ENCODE results near the gene TPRN. TPM values are rescaled to one million over a fixed set of nuclear protein-coding genes. Genes with fewer than 3 reads are reported as not detected.

TPRN gene
- total and polyA plus RNA-seq, 9 of the 15 experiments (the other 6 are each of a cell fraction or from before 2014, with no cell fraction given) = 0.31 to 31.9 (median 4.4) TPM

- FAIRE-seq (no peak), DNase-seq (ENCODE audit: extremely low read depth in 1 of 4, low spot score in 3 of 4) (no peak), ATAC-seq (no peak)
- CTCF ChIA-PET (ENCODE audit: low intra/inter-chr PET ratio) = no interaction called here
- BruUV-seq (replicated peaks) = no TSS peak
- H2AFZ ChIP-seq (ENCODE audit: low read depth, low read length) = no peak overlapping the region
- intact Hi-C loops (cut with micrococcal nuclease) = no loop called here
- H3K4me1 ChIP-seq (replicated peaks in 1 of 2; ENCODE audit: control insufficient read depth in 2 of 2, insufficient read depth in 2 of 2, low read length in 2 of 2) = peaks cover 18 to 95% of the 10 kb centered on the region in 2 experiments; a peak in 4 of 5 replicates
- no peak overlapping the region for H3K27ac ChIP-seq (ENCODE audit: extremely low read depth, low read depth, low read length)
- no peak overlapping the region for H3K4me2 ChIP-seq (ENCODE audit: insufficient read depth, low read length)
- H3K79me2 ChIP-seq (ENCODE audit: control insufficient read depth, insufficient read depth, low read length) = no peaks in the 10 kb centered on the region
- in situ Hi-C loops (cut with MboI) = no loop called here
- H3K9ac ChIP-seq (ENCODE audit: insufficient read depth in 1 of 2, low read depth in 2 of 2, low read length in 2 of 2) = no peak overlapping the region
- H3K27me3 ChIP-seq (ENCODE audit: control insufficient read depth in 2 of 2, insufficient read depth in 2 of 2, low read length in 2 of 2) = peaks cover 5 to 17% of the 10 kb centered on the region in 2 experiments; a peak in 4 of 5 replicates
- H3K4me3 ChIP-seq = no peak overlapping the region
- H3K36me3 ChIP-seq (ENCODE audit: control insufficient read depth, insufficient read depth, low read length) = no peaks in the 10 kb centered on the region
- POLR2A ChIA-PET = interaction anchor here (0.6 kb wide), 1 partner anchor 28 kb away, joined by 3 read pairs; no protein-coding TSS in a partner anchor
- no peaks in the 10 kb centered on the region for H3K9me3 ChIP-seq (replicated peaks; ENCODE audit: control insufficient read depth, insufficient read depth, low read depth, low read length)
- TF ChIP-seq E4F1 (CRISPR knock-in tag; IDR thresholded peaks at IDR 0.05; ENCODE audit: borderline replicate concordance) = no peak
- no peak for TF ChIP-seq DLX4 (CRISPR knock-in tag; IDR thresholded peaks at IDR 0.05)
- TF ChIP-seq PTRF (tag; IDR thresholded peaks at IDR 0.05) = no peak
- no peak for TF ChIP-seq STAG1 (CRISPR knock-in tag; IDR thresholded peaks at IDR 0.05; ENCODE audit: borderline replicate concordance)
- TF ChIP-seq PATZ1 (CRISPR knock-in tag; IDR thresholded peaks at IDR 0.05; ENCODE audit: borderline replicate concordance) = no peak
- TF ChIP-seq SIRT6 (IDR thresholded peaks at IDR 0.05; ENCODE audit: low read depth, low read length) = no peak
- TF ChIP-seq TFAP4 (CRISPR knock-in tag; IDR thresholded peaks at IDR 0.05; ENCODE audit: borderline replicate concordance) = no peak
- TF ChIP-seq CREB3L1 (IDR thresholded peaks at IDR 0.05; ENCODE audit: borderline replicate concordance, low read depth) = no peak
- H3K9me1 ChIP-seq (ENCODE audit: control insufficient read depth, insufficient read depth, low read length) = no peaks in the 10 kb centered on the region
- H4K20me1 ChIP-seq (replicated peaks; ENCODE audit: control insufficient read depth, insufficient read depth, low read length) = 0 out of 2 replicates have a peak, but pooled peaks cover 8% of the 10 kb centered on the region
- 42% methylated on average over 33 of the region's 56 CpGs for WGBS (ENCODE audit: insufficient coverage, low coverage, missing lambda C conversion rate)
Measured at GRCh38 chr9:137160716-137161557, 39.6 kb downstream of the TPRN start.
